GM19043 (cell line): ENCODE results near the gene EDNRB.
"Not testable (repeated sequence)": the region's sequence is repeated elsewhere in the genome, so short reads cannot be mapped to it uniquely, and the experiment has no call there.

ENCODE experiments used
- ATAC-seq: cut with Tn5 transposase; IDR thresholded peaks from one replicate; pipeline ENCODE4 v1.9.1; 2021; ENCODE audit warnings: low read depth; ENCODE audit not compliant: unreplicated experiment

EDNRB gene

GRCh38 chr13:77918391-77919245 lies at the start of gene EDNRB:
EDNRB (minus strand) TSS chr13:77918831; CDS start chr13:77918573, 258 bp downstream.
- ATAC-seq: no peak

- ATAC-seq: no peak
Observed at GRCh38 chr13:77966671-77967070, 48.0 kb upstream of the EDNRB start.

GRCh38 chr13:77952737-77953136 lies 34.1 kb upstream of the EDNRB start:
- ATAC-seq: no peak

- ATAC-seq: no peak
Observed at GRCh38 chr13:77952276-77952675, 33.6 kb upstream of the EDNRB start.

GRCh38 chr13:77946522-77946921 lies 27.9 kb upstream of the EDNRB start:
- no peak for ATAC-seq

- ATAC-seq: not testable (repeated sequence)
Observed at GRCh38 chr13:77935063-77935462, 16.4 kb upstream of the EDNRB start.

GRCh38 chr13:77930430-77930829 lies 11.8 kb upstream of the EDNRB start:
- peak; percentile 85 for ATAC-seq

- peak; percentile 75 for ATAC-seq
Observed at GRCh38 chr13:77928909-77929308, 10.3 kb upstream of the EDNRB start.

GRCh38 chr13:77925616-77926015 lies 7.0 kb upstream of the EDNRB start:
- ATAC-seq: no peak

- ATAC-seq: no peak
Observed at GRCh38 chr13:77919921-77920294, 1.3 kb upstream of the EDNRB start.

GRCh38 chr13:77919246-77919920 lies 752 bp upstream of the EDNRB start:
- no peak for ATAC-seq

- no peak for ATAC-seq
Observed at GRCh38 chr13:77916488-77916887, 2.1 kb downstream of the EDNRB start.

GRCh38 chr13:77915686-77916085 lies 2.9 kb downstream of the EDNRB start:
- no peak for ATAC-seq

GRCh38 chr13:77913003-77913402 lies 5.6 kb downstream of the EDNRB start:
- ATAC-seq: no peak

- no peak for ATAC-seq
Observed at GRCh38 chr13:77911751-77912150, 6.9 kb downstream of the EDNRB start.

- ATAC-seq: no peak
Observed at GRCh38 chr13:77909827-77910226, 8.8 kb downstream of the EDNRB start.

GRCh38 chr13:77908531-77908930 lies 10.1 kb downstream of the EDNRB start:
- ATAC-seq: no peak

GRCh38 chr13:77907666-77908341 lies 10.8 kb downstream of the EDNRB start:
- no peak for ATAC-seq

- no peak for ATAC-seq
Observed at GRCh38 chr13:77904031-77904430, 14.6 kb downstream of the EDNRB start.

GRCh38 chr13:77903435-77903834 lies 15.2 kb downstream of the EDNRB start:
- ATAC-seq: no peak

- ATAC-seq: no peak
Observed at GRCh38 chr13:77902319-77902963, 16.2 kb downstream of the EDNRB start.
